ENCODE measurements around the gene MYH9.

GRCh38 chr22:36356708-36357624, 30.8 kb downstream of the MYH9 start:
- TF ChIP-seq, protein P1, sequence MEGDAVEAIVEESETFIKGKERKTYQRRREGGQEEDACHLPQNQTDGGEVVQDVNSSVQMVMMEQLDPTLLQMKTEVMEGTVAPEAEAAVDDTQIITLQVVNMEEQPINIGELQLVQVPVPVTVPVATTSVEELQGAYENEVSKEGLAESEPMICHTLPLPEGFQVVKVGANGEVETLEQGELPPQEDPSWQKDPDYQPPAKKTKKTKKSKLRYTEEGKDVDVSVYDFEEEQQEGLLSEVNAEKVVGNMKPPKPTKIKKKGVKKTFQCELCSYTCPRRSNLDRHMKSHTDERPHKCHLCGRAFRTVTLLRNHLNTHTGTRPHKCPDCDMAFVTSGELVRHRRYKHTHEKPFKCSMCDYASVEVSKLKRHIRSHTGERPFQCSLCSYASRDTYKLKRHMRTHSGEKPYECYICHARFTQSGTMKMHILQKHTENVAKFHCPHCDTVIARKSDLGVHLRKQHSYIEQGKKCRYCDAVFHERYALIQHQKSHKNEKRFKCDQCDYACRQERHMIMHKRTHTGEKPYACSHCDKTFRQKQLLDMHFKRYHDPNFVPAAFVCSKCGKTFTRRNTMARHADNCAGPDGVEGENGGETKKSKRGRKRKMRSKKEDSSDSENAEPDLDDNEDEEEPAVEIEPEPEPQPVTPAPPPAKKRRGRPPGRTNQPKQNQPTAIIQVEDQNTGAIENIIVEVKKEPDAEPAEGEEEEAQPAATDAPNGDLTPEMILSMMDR (IDR thresholded peaks at IDR 0.05; ENCODE audit: poor library complexity): no peak
- TF ChIP-seq EZH2 (IDR thresholded peaks at IDR 0.05; ENCODE audit: borderline replicate concordance) (no peak), EZH2phosphoT487 (IDR thresholded peaks at IDR 0.05; ENCODE audit: low read depth, severe bottlenecking, unreplicated experiment) (no peak)

Data from hepatocyte (in vitro differentiated cells).